GM19035 (cell line): ENCODE measurements around the gene GULP1.

Experiments
- ATAC-seq: cut with Tn5 transposase; IDR thresholded peaks from one replicate; pipeline ENCODE4 v1.9.1; 2021; ENCODE audit not compliant: unreplicated experiment

Gene GULP1

DNA sequence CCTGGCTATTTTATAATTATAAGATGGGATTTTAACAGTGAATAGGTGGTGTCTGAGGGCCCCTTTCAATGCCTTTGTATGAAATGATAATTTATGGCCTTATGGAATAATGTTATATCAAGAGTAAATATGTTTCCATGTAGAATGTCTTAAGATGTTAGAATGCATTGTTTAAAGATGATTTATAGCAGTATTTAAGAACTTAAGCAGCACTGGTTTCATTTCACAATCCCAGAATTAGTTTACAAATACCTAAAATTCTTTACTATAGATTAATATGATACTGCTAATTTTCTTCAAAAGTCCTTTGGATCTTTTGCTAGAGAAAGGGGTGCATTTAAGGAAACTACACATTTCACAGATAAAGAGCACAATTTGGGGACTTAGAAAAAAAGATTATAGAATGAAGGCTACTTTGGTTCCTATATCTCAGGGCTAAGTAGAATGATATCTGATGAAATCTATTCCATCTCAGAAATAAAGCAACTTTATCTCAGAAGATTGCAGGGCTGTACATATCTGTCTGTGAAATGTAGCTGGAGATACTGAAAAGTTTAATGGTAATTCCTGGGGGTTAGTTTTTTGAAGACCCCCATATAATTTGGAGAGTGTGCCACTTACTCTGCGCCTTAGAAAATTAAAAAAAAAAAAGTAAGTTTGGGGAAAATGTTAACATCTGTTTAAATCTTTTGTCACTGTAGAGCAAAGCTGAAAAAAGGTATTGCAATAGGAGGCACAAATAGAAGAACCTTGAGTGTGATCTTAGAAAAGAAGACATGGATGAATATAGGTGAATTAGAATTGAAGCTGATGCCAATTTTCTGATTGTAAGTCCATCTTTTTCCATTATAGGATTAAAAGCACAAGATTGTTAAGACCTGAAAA, 123.4 kb downstream of the GULP1 start:
- ATAC-seq: no peak

- no peak for ATAC-seq
Observed at GRCh38 chr2:188415754-188416083, 124.0 kb downstream of the GULP1 start.

DNA sequence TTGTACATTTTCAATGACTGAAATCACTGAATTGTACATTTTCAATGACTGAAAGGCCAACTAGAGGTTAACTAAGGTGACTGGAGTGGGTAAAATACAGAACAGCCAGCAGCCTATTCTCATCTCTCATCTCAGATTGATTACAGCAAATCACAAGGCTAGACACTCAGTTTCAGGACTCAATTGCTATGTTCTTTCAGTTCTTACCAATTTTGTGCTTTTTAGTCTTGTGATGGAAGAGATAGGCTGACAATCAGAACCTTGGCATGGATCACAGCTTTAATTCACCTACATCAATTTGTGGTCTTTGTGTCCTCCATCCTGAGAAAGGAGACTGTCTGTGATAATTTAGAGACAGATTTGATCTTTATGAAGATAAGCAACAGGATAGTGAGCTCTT, 124.7 kb downstream of the GULP1 start:
- no peak for ATAC-seq

- no peak for ATAC-seq
Observed at GRCh38 chr2:188422726-188423125, 131.1 kb downstream of the GULP1 start.

- ATAC-seq: no peak
Observed at GRCh38 chr2:188425266-188425665, 133.6 kb downstream of the GULP1 start.

- ATAC-seq: no peak
Observed at GRCh38 chr2:188426121-188426520, 134.4 kb downstream of the GULP1 start.

GRCh38 chr2:188430705-188431104, 139.0 kb downstream of the GULP1 start:
- no peak for ATAC-seq

DNA sequence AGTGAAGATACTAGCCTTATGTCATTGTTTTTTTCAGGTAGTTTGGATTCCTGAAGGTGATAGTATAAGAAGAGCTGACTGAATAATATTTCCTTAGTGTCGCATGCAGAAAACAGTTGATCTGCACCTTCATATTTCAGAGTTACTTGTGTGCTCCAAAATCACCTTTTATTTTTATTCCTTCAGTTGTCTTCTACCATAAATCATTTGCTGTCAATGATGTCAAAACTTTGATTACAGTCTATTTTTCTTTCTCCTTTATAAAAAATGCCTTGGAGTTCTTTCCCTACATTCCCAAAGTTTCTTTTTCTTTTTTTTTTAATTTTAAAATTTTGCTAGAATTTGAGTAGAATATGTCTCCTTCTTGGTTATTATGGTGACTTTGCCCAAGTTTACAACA, 142.3 kb downstream of the GULP1 start:
- ATAC-seq: no peak

DNA sequence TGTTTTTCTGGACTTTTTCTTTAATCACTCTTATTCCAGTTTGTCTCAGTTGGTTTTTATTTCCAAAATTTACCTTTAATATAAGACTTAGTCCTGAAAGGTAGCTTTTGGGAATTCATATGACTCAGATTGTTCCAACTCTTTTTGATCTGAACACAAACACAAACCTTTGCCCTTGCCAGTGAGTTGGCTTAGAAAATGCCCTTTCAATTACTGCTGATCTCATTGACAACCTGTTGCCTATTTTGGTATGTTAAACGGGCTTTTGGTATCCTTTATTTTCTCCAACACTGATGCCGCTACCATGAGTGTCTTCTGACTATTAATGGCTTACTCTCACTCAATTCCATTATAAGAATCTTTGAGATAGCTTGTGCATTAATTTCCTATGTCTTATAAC, 143.4 kb downstream of the GULP1 start:
- ATAC-seq: no peak

DNA sequence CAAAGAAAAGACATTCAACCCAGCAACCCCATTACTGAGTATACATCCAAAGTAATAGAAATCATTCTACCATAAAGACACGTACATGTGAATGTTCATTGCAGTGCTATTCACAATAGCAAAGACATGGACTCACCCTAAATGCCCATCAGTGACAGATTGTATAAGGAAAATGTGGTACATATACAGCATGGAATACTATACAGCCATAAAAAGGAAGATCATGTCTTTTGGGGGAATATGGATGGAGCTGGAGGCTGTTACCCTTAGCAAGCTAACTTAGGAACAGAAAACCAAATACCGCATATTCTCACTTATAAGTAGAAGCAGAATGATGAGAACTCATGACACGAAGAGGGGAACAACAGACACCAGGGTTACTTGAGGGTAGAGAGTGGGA, 145.9 kb downstream of the GULP1 start:
- no peak for ATAC-seq

DNA sequence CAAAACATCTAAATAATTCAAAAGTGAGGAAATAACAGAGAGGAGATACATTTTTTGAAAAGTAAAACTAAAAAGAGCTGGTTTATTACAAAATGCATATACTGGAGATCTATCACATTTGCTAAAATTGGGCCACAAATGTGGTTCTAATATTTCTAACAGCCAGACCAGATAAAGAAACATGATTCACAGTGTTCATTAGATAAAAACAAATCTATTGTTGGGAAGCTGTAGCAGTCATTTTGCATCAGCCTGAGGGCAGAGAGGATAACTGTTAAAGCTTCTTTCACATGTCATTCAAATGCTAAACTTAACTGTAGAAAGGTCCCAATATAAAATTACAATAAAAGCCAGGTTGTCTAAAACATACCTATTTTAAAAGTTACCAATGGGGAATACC, 148.3 kb downstream of the GULP1 start:
- no peak for ATAC-seq

DNA sequence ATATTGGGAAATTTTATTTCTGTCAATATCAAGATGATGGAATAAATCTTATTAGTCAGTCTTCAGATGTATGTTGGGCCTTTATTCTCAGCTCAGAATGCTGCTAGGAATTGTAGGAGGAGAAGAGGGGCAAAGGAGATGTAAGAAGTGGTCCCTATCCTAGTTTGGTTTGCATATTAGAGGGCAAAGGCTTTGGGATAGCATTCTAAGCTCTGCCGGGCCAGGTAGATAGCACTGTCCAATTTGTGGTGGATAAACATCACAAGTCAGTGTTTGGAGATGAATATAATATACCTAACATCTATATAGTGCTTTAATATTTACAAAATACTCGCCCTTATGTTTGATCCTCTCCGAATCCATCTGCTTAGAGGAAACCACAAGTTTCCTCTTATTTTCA, 149.2 kb downstream of the GULP1 start:
- ATAC-seq: no peak

DNA sequence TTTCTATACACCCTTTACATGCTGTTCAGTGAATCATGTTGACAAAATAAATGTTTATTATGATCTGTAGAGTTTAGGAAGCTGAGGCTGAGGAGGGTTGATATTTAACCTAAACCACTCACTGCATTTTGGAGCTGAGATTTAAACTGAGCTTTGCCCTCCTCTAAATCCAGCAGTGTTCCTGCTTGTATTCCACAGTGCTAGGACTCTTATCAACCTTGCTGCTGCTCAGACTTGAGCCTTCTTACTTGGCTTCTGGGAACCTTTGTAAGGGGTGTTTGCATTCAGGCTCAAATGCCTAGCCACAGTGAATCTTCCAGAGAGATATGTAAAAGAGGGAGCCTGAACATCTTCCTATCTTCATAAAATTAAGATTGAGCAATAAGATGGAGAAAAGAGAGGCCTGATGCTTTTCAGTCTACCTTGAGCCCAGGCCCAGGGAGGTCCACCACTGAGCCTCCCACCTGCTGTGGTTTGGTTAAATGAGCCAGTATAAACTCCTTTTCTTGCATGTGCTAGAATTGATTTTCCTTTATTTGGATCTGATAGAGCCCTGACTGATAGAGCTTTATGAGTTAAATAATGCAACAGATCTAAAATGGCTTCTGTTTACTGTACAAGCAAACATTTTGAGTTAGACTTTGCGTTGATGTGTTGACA, 149.7 kb downstream of the GULP1 start:
- ATAC-seq: no peak

- ATAC-seq: no peak
Observed at GRCh38 chr2:188443207-188443606, 151.5 kb downstream of the GULP1 start.

DNA sequence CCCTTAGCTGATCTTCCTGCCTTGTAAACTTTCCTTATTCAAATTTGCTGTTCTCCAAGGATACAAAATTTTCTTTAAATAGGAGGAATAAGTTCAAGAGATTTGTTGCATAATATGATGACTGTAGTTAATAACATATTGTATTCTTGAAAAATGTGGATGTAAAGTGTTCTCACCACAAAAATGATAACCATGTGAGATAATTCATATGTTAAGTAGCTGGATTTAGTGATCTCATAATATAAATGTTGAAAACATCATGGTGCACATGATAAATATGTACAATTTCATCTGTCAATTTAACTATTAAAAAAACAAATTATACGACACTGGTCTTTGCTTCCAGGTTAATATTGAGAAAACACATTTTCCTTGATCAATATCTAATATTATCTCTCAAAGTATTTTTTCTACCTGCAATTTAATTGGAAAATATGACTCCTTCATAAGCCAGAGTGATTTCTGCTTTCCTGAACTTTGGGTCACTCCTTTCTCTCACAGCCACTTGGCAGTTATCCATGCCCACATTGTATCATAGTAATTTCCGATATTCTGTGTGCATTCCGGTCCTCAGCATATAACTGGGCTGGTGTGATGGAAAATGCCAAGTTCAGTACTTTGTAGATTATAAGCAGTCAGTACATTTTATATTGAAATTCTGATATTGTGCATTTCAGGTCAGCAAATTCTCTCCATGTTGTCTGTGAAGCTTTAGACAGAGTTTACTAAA, 152.6 kb downstream of the GULP1 start:
- no peak for ATAC-seq

DNA sequence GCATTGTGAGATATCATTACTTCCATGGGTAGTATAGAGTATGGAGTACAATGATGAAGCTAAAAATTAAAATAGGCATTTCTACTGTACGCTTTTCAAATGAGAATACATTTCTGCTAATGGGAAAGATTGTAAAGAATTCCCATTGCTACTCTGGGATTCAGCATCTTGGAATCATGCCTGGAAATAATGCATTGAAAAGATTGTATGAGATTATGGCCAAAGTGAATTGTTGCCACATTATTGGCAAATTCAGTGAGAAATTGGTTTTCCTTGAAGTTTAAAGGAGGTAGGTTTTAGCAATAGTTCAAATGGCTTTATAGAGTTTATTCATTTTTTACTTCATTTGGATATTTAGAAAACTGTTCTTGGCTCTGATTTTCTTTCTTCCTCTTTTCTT, 157.9 kb downstream of the GULP1 start:
- no peak for ATAC-seq

- no peak for ATAC-seq
Observed at GRCh38 chr2:188449971-188450370, 158.3 kb downstream of the GULP1 start.

GRCh38 chr2:188450732-188451483, 159.2 kb downstream of the GULP1 start:
- ATAC-seq: no peak

- no peak for ATAC-seq
Observed at GRCh38 chr2:188452084-188452483, 160.4 kb downstream of the GULP1 start.

GRCh38 chr2:188456114-188456909, 164.6 kb downstream of the GULP1 start:
- ATAC-seq: no peak
